Stimulated activated CD8-positive, alpha-beta memory T cell treated with anti-CD3 and anti-CD28 coated beads, Interleukin-4, amount 100 ng/mL, for 1 hour (primary cell): ENCODE data around the gene GLA.

Experiments
- DNase-seq, 2 donors: peaks; one replicate each; pipeline ENCODE4 v3.0.0-alpha.2; 2020; ENCODE audit warnings: low read depth in 2 of 2, low spot score in 1 of 2

Gene GLA

DNA sequence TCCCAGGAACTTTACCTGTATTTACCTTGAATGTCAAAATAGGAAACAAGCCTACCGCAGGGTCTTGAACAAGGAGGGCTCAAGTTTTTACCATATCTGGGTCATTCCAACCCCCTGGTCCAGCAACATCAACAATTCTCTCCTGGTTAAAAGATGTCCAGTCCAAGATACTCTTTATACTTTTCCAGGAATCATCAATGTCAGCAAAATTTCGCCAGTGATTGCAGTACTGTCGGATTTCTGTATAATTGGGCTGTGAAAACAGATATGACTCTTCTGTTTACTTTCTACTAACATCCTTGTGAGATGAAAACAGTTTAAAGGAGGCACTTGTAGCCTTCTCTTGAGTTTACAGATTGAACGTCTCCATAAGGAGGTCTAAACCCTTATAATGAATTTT, 9.0 kb downstream of the GLA start:
- no peak for DNase-seq

DNA sequence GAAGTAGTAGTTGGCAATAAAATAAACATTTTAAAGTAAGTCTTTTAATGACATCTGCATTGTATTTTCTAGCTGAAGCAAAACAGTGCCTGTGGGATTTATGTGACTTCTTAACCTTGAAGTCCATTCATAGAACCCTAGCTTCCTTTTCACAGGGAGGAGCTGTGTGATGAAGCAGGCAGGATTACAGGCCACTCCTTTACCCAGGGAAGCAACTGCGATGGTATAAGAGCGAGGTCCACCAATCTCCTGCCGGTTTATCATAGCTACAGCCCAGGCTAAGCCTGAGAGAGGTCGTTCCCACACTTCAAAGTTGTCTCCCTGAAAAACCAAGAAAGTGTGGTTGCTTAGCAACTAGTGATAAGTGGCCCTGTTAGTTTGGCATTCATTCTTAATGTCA, 9.9 kb downstream of the GLA start:
- no peak for DNase-seq

DNA sequence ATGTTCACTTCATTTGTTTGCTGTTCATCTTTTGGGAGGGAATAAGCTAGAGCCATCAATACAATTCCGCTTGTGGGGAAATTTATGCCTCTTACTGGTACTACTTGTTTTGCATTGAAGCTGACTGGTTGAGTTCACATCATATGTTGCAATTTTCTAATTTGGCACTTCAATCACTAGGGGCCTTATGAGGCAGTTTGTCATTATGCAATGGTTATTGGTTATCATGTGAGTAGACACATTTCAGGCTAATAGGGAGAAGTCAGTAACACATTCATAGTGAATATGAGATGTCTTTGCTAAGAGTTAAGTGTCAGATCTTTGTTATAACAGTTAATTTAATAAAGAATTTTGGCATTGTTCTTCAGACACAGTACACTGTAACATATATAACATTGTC, 11.9 kb downstream of the GLA start:
- DNase-seq = no peak

DNA sequence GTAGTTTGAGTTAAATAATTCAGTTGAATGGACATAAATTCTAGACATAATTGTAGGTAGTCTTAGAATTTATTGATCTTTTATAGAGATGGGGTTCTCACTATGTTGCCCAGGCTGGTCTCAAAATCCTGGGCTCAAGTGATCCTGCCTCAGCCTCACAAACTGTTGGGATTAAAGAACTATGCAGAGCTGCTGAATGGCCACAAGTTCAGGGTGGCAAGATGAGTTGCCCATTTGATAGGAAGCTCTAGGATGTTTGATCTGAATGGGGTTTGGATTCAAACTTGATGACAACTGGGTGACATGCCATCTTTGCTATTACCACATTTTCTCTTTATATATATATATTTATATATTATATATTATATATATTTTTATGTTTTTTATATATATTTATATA, 13.4 kb downstream of the GLA start:
- DNase-seq = no peak

DNA sequence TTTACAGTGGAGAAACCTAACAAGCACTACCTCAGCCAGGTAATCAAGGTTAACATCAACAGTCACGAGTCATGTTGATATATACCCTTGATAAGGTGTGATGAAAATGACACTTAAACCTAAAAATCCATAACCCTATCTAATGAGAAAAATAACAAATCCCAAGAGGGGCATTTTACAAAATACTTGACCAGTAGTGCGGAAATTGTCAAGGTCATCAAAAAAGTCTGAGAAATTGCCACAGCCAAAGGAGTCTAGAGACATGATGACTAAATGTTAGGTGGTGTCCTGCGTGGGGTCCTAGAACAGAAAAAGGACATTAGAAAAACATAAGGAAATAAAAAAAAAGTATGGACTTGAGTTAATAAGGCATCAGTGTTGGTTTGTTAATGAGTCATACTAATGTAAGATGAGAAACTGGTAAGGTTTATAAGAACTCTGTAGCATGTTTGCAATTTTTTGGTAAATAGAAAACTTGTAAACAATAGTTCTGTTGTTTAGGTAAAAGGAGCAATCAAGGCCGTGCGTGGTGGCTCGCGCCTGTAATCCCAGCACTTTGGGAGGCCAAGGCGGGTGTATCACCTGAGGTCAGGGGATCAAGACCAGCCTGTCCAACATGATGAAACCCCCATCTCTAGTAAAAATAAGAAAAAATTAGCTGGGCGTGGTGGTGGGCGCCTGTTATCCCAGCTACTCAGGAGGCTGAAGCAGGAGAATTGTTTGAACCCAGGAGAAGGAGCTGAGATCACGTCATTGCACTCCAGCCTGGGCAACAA, 14.0 kb downstream of the GLA start:
- no peak for DNase-seq

DNA sequence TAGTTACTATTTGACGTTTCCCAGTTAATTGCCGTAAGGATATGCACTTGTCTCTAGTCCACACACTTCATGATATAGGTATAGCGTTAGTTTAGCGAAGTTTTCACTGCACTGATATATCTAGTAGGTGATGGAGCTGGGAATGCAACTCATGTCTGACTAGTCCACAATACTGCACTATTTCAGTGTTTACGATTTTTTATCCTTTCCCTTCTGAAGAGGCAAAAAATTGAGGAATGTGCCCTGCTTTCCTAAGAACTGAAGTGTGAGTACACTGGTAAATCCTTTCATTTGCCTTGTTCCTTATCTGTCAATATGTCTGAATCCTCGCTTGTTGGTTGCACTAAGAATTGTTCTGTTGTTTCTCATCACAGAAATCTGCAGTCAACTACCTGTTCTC, 15.9 kb downstream of the GLA start:
- DNase-seq = no peak

DNA sequence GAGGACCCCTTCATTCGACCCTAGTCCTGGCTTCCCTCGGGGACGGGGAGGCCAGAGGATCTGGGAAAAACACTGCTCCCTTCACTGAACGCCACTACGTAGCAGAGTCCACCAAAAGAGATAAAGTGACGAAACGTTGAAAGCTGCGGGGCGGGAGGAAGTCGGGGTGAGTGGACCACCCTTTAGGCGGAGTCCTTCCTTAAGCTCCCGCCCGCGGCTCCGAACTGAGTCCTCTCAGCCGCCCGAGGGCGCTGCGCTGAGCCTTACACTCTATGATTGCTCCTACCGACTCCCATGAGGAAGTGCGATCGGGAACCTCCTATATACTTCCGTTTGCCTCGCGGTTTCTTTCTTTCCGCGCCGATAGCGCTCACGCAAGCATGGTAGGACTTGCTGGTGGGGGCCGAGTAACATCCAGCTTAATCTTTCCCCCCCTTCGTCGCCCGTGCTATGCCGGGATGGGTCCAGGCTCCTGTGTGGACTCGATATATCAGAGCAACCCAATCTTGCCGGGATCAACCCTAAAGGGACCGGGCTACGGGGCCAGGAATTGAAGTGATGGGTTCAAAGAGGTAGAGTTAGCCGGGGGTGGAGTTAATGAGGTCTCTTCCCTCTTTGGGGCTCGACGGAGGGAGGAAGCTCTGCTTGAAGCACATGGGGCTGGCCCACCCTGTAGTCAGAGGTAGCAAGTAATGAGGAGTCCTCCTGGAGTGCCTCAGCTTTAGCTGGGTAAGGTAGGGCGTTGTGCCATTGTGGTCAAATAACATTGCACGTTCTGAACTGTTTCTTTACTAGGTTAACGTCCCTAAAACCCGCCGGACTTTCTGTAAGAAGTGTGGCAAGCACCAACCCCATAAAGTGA, 16.8 kb downstream of the GLA start, which contains the start of gene RPL36A:
RPL36A (plus strand) TSS at position 348 of the 862 bp plus-strand sequence; CDS start at position 381, 33 bp downstream.
- DNase-seq = peak; percentile 36 to 54

DNA sequence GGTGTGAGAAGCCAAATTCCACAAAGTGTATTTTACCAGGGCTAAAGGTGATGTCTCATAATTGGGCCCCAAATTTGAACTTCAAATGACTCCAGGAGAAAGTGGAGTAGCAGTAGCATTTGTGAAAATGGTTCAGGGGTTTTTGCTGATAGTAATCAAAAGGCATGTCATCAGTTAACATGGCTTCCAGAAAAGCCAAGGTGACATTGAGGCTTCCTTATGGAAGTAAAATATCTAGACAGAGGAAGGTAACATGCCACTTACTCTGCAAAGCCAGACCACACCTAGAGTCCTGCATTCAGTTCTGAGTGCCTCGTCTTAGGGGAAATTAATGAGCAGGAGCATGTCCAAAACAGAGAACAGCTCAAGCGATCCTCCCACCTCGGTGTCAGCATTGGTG, 19.1 kb downstream of the GLA start:
- no peak for DNase-seq

DNA sequence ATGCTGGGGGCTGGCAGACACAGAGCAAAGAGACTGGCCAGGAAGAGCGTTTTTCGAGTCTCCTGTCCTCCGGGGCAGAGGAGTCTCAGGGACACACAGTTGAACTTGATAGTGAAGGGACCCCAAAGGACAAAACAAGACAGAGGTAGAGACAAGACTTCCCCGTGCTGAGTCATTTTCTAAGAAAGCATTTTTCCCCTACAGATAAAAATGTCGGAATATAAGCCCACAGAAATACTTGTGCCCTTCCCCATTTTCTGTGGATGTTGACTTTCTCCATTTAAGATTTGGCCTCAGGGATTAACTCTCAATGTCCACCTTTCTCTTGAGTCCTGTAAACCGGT, 21.2 kb downstream of the GLA start:
- no peak for DNase-seq

DNA sequence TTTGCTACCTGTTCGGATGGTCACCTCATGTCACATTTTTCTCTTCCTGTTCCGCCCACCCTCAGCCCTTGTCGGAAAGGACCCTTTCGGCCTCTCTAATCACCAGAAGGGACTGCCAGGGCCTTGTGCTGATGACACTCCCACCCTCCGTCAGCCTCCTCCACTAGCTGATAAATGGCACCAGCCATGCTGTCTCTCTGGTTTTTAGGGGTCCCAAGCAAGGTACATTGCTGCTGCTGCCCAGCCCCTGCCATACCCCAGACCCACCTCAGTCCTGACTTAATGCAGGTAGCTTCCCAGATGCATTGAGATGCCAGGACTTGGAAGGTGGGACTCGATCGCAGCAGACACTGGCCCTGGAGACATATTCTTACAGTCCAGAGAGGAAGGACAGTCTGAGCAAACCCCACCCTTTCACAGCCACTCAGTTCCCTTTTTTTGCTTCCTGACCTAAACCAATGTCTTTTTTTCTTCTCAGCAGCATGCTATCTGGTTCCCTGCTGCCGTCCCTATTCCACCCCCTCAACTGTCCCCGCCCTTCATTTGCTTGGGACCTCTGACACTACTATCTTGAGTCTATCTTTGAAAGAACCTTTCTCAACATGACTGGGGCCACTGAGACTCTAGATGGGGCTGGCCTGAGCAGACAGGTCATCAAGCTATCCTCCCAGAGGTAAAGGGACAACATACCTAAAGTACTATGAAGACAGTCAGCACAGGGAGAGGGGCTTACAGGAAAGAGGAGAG, 21.8 kb downstream of the GLA start, which contains the start of gene BTK:
BTK (minus strand) TSS at position 397 of the 747 bp plus-strand sequence. CDS start 10,907 bp downstream, outside the sequence.
- no peak for DNase-seq

DNA sequence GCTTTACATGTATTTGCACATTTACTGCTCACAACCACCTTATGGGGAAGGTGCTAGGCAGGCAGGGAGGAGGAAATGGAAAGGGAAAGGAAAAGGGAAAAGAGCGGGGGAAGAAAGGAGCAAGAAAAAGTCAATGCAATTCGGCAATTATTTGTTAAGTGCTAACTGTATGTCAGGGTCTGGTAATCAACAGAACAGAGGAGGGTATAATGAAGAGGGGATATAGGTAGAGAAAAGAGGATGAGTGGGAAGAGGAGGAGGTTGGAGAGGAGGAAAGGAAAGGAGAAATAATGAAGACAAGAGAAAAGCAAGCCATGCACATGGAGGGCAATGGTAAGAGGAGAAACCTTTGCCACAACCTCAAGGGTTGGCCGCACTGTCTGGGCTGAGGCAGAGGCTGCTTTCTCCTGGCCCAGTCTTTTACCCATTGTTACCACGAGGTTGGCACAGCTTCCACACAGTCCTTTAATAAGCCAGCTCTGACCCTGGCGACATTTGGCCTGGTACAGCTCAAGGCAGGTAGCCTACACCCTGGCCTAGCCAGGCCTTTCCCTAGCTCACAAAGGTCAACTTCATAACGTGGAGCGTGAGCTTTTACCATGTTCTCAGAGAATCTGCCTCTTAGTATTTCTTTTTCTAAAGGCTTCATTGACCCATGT, 22.6 kb downstream of the GLA start:
- DNase-seq = no peak

DNA sequence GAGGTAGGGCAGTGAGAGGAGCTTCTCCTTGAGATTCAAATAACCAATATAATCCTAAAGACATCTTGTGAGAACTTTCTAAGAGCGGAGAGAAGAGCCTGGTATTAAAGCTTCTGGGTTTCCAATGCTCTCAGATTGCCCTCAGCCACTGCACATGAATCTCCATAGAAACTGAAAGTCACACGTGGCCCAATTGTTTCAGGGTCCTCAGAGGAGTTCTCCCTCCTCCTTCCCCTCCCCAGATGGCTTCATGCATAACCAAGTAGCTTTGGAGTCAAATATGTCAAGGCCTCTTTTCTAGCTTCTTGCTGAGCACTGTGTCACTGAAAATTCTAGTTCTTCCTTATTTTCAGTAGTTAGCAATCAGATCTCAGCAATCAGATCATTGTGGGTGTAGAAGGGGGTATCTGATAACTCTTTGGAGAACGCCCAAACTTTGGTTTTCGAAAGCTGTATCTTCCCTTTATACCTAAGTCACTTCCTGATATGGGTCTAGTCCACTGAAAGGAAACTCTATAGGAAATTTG, 24.0 kb downstream of the GLA start:
- no peak for DNase-seq

DNA sequence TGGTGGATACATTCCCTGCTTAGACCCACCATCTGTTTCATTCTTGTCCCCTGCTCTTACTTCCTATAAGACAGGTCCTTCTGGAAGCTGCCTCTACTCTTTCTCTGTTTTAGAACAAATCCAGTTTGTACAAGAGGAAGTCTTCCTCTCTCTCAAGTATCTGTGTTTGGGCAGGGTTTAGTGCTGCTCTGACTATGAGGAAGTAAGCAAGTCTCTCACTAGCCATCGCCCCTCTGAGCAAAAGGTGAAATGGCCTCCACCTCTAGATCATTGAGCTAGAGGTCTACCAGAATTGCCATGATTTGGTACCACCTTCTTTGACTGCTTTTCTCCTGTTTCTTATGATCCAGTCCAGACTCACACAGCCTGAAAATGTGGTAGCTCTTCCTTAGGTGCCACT, 30.2 kb downstream of the GLA start:
- DNase-seq = no peak

DNA sequence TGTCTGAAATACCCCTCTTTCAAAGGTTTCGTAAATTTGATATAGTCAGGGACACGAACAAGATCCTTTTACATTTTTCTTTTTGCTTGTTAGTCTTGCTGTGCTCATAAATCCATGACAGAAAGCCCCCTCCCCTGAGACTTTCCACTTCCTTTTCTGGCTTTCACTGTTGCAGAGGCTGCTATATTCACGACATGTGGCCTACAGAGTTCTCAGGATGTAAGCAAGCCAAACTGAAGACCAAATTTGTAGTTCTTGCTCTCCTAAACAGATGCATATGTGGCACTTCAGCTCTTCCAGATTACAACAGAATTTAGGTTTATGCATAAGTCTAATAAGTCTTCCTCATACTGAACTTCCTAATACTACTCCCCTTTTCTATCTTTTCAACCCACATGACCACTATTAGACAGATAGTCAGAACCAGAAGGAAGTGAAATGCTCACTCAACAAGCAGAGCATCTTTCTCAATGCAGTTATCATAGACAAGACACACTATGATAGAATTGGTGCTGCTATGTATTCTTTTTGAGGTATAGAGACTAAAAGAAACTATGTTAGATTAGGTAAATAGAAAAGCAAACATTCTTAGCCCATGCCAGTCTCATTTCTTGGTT, 36.7 kb downstream of the GLA start:
- DNase-seq = no peak

DNA sequence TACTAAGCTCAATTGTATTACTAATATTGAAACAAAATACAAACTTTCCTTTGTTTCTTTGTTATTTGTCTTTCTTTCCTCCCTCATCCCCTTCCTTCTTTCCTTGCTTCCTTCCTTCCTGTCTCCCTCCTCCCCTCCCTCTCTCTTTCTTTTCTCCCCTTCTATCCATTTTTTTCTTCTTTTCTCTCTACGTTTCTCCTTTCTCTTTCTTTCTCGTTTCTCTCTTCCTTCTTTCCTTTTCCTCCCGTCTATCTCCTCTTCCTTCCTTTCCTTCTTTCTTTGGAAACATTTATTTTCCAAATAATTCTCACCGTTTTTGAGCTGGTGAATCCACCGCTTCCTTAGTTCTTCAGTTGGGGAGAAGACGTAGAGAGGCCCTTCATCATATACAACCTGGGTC, 38.0 kb downstream of the GLA start:
- DNase-seq = no peak

DNA sequence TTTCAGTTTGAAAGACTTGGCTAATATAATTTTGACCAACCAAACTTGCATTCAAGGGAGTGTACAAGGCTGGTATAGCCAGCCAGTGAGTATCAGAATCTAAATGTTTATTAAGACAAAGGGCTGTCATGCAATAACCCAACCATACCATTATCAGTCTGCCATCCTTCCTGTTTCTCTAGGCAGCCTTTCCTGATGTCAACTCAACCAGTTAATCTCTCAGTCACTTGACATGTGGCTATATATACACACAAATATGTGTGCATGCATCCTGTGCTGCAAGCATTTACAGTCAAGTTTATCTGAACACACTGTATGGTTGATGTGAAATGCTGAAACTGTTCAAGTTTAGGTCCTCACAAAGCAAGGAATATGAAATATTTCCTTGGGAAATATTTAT, 38.9 kb downstream of the GLA start:
- DNase-seq = no peak

DNA sequence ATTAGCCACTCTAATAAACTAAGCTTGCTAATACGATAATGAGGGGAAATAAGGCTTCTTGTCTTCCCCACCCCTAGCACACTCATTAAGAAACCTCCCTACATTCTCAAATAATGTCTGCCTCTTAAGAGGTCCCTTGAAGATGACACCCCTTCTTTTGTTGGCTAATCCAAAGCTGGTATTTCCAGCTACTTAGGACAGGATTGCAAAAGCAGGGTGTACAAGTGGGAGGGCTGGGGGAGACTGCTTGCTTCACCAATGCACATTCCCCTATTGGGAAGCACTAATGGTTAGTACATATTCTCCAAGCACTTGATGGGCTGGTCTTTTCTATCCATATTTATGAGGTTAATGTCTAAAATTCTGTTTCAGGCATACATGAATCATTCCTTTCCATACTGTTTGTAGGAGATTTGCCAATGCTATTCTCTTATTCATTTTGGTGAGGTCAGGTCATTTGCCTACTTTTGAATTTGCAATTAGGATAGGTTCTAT, 42.4 kb downstream of the GLA start:
- DNase-seq = no peak

DNA sequence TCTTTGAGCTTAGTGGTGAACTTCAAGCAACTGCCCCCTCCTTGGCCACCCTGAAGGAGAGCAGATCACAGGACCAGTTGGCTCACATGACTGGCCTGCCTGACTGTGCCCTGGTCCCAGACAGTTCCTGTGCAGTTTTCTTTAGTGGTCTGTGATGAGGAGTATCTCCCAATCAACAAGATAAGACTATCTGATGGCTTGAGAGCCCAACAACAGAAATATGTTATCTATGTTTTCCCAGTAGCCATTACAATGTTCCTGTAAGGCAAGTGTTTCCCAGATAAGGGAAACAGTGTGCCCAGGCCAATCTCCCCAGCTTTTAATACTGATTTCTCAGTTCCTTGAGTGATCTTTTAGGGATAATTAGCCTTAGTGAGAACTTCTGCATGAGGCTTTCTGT, 45.0 kb downstream of the GLA start:
- DNase-seq = no peak

DNA sequence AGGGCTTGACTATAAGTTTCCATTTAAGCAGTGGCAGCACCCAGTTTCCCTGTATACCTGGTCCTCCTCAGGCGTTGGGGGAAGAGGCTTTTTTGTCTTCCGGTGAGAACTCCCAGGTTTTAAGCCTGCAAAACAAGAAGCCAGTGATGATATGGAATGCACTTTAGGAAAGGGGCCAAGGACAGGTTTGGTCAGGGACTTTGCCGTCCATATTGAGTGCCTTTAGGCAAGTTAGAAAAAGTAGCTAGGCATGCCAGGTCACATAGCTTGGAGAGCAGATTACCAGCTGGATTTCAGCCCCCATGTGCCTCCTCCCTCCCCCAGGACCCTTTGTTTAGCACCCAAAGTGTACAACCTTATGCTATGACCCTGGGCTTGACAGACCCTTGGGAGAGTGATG, 45.6 kb downstream of the GLA start:
- no peak for DNase-seq

DNA sequence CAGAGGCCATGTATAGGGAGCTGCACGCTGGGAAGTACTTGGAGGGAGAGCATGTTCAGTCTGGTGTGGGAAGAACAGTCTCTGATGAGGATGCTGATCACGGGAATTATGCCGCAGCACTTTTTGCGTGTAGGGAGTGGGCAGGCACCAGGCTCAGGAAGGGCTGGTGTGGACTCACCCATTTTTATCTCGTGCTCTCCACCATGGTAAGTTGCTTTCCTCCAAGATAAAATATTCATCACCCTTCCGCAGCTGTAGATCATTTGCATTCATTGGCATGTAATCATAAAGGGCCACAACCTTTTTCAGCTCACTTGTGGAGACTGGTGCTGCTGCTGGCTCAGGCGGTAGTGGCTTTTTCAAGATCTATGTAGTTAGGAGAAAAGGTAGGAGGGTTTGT, 47.3 kb downstream of the GLA start:
- DNase-seq = no peak
